ENCODE data around the gene IGF2BP1. TPM values are rescaled to one million over a fixed set of nuclear protein-coding genes. Genes with fewer than 3 reads are reported as not detected.

IGF2BP1 gene
- total and polyA plus RNA-seq, 8 donors: under 0.01 to 1.0 TPM; not detected in 6

DNA sequence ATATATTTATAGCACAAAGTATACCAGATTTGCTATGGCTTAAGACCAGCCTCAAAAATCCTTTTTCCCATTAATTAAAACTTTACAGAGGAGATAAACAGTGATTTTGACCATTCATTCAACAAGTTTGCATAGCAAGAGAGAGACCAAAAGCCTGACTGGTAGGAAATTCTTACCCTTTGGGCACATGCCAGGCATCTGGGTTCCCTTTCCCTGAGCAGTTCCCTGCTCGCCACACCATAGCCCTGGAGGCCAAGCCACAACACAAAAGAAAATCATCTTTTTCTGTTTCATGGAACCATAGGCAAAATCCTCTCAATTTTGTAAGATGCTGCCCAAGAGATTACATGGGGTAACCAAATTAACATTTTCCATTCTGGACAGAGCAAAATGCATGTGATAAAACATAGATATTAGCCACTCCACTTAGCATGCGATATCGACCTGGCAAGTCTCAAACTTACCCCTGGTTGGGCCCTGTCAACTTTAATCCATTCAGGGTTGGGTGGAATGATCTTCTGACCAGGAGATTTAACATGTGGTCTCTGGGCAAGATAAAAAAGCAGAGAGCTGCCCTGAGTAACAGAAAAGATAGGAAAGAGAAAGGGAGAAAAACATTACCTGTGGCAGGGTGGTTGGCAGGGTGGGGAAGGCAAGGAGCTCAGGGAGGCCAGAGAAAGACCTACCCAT, 77.8 kb downstream of the IGF2BP1 start:
- H3K36me3 ChIP-seq: no peaks in the 10 kb centered on the region
- no peak for FAIRE-seq
- peaks cover 0 to 4% (median 0%) of the 10 kb centered on the region in 4 donors for H3K27me3 ChIP-seq
- TF ChIP-seq CTCF (IDR thresholded peaks at IDR 0.05): no peak
- H3K27ac ChIP-seq: no peak overlapping the region
- ATAC-seq: no peak
- intact Hi-C loops (cut with DNase I): no loop called here
- DNase-seq: no peak
- no peaks in the 10 kb centered on the region for H3K4me1 ChIP-seq
- no peaks in the 10 kb centered on the region for H3K9me3 ChIP-seq
- WGBS, 2 donors: 89 to 90% methylated on average over 3 of the region's 3 CpGs
- H3K4me3 ChIP-seq: no peak overlapping the region

DNA sequence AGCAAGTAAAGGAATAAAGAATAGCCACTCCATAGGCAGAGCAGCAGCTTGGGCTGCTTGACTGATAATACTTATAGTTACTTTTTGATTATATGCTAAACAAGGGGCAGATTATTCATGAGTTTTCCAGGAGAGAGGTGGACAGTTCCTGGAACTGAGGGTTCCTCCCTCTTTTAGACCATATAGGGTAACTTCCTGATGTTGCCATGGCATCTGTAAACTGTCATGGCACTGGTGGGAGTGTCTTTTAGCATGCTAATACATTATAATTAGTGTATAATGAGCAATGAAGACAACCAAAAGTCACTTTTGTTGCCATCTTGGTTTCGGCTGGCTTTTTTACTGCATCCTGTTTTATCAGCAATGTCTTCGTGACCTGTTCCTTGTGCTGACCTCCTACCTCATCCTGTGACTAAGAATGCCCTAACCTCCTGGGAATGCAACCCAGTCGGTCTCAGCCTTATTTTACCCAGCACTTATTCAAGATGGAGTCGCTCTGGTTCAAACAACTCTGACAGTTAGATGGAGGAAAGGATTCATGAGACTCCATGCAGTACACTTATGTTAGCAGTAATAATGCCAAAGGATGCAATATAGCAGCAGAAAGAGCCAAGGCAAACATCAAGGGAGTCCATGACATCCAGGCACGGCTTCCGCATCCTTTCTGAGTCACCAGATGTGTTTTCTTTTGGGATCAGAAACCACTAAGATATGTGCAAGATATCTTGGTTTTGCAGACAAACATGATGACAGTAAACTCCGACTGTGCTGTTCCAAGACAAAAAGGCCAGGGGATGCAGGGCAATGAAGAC, 79.6 kb downstream of the IGF2BP1 start:
- intact Hi-C loops (cut with DNase I): no loop called here

GRCh38 chr17:49078248-49078647, 81.1 kb downstream of the IGF2BP1 start:
- Histone ChIP-seq H3K4me1 (no peaks in the 10 kb centered on the region), H3K4me3 (no peak overlapping the region), H3K36me3 (no peaks in the 10 kb centered on the region), H3K9me3 (no peaks in the 10 kb centered on the region), H3K27me3 (peaks cover 0 to 4% (median 0%) of the 10 kb centered on the region in 4 donors), H3K27ac (no peak overlapping the region)
- WGBS, 2 donors: 53% methylated on average over 7 of the region's 7 CpGs
- intact Hi-C loops (cut with DNase I): no loop called here
- no peak for ATAC-seq
- TF ChIP-seq CTCF (IDR thresholded peaks at IDR 0.05): no peak
- FAIRE-seq: no peak
- DNase-seq: no peak

More for the DNA sequence above, 79.6 kb downstream of the IGF2BP1 start:
- H3K9me3 ChIP-seq: no peaks in the 10 kb centered on the region
- DNase-seq (no peak), ATAC-seq (no peak), FAIRE-seq (no peak)
- TF ChIP-seq CTCF (IDR thresholded peaks at IDR 0.05): no peak
- peaks cover 0 to 4% (median 0%) of the 10 kb centered on the region in 4 donors for H3K27me3 ChIP-seq
- no peaks in the 10 kb centered on the region for H3K4me1 ChIP-seq
- no peak overlapping the region for H3K27ac ChIP-seq
- WGBS, 2 donors: 65 to 78% methylated on average over 7 of the region's 7 CpGs
- H3K4me3 ChIP-seq: no peak overlapping the region
- no peaks in the 10 kb centered on the region for H3K36me3 ChIP-seq

DNA sequence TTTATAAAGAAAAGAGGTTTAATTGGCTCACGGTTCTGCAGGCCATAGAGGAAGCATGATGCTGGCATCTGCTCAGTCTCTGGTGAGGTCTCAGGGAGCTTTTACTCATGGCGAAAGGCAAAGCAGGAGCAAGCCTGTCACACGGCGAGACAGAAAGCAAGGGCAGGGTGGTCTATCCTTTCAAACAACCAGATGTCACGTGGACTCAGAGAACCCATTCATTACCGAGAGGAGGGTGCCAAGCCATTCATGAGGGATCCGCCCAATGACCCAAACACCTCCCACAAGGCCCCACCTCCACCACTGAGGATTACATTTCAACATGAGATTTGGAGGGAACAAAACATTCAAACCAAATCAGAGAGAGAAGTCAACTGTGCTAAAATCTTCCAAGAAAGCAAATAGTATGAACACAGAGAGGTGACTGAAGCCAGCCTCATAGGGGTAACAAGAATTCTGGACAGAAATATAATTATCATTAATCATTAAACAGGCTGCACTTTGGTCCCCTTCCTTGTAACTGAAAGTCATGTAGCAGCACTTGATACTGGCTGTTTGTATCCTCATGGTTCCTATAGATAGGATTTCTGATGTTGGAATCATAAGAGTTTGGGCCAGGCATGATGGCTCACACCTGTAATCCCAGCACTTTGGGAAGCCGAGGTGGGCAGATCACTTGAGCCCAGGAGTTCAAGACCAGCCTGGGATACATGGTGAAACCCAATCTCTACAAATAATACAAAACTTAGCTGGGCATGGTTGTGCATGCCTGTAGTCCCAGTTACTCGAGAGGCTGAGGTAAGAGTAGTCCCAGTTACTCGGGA, 82.9 kb downstream of the IGF2BP1 start:
- Histone ChIP-seq H3K4me3 (no peak overlapping the region), H3K27me3 (peaks cover 0 to 4% (median 0%) of the 10 kb centered on the region in 4 donors), H3K27ac (no peak overlapping the region), H3K4me1 (no peaks in the 10 kb centered on the region), H3K36me3 (no peaks in the 10 kb centered on the region), H3K9me3 (no peaks in the 10 kb centered on the region)
- FAIRE-seq (no peak), DNase-seq (no peak), ATAC-seq (no peak)
- intact Hi-C loops (cut with DNase I): no loop called here
- WGBS, 2 donors: 75 to 86% methylated on average over 10 of the region's 10 CpGs
- TF ChIP-seq CTCF (IDR thresholded peaks at IDR 0.05): no peak
